HepG2 (cell line): ENCODE measurements around the gene KRT4. TPM values are rescaled to one million over a fixed set of nuclear protein-coding genes. Genes with fewer than 3 reads are reported as not detected.

Source experiments
- ATAC-seq: fragments of 200-7000 bp; cut with Tn5 transposase; 3 replicates; pipeline ENCODE4 v1.9.1; 2020; ENCODE audit warnings: mild to moderate bottlenecking, moderate library complexity
- BruUV-seq: library from RNA; stranded (reverse); fragments of 400-500 nt; replicated peaks from 2 replicates; lab custom pipeline; 2021; lab: Mats Ljungman, UMichigan
- CTCF ChIA-PET: fragments of 300-600 bp; formaldehyde crosslinking; extraction: SDS; loops from one replicate; lab custom pipeline; 2021; ENCODE audit warnings: low total read pairs, inconsistent platforms, low intra/inter-chr PET ratio; lab: Yijun Ruan, JAX
- POLR2A ChIA-PET: fragments of 350-600 bp; sonication (Branson Sonifier 250); formaldehyde crosslinking; loops from one replicate; lab custom pipeline; 2020; ENCODE audit warnings: antibody characterized with exemption, inconsistent platforms; lab: Yijun Ruan, JAX
- DNase-seq: peaks from one replicate; pipeline ENCODE4 v3.0.0-alpha.2; 2015; ENCODE audit warnings: low spot score
- FAIRE-seq: peaks from 3 replicates; lab custom pipeline; 2011; peaks lifted over from hg19 to GRCh38; lab: Jason Lieb, UNC
- H2AFZ ChIP-seq: one replicate; pipeline ENCODE4 v1.6.1; 2011; ENCODE audit warnings: low read length, inconsistent platforms
- H3K27ac ChIP-seq: fragments of 300-600 bp; 3 replicates; pipeline ENCODE4 v1.8.0; 2011; ENCODE audit warnings: mixed run types, mild to moderate bottlenecking, mixed read lengths, low read length, inconsistent platforms; ENCODE audit not compliant: insufficient read depth; ENCODE audit errors: extremely low read length
- H3K27me3 ChIP-seq, 2 experiments: fragments of 200-600 bp in 1 of 2; 2 replicates in 1 of 2; 3 replicates in 1 of 2; pipeline versions ENCODE4 v1.6.0 to v1.8.0; 2011; ENCODE audit warnings: low read length in 2 of 2, mild to moderate bottlenecking in 2 of 2, moderate library complexity in 2 of 2, inconsistent platforms in 1 of 2; ENCODE audit not compliant: insufficient read depth in 2 of 2, control insufficient read depth in 1 of 2
- H3K36me3 ChIP-seq, 2 experiments: fragments of 200-600 bp in 1 of 2; replicated peaks in 1 of 2; 2 replicates in 1 of 2; 3 replicates in 1 of 2; pipeline versions ENCODE4 v1.5.1 to v1.8.0; 2011; ENCODE audit warnings: low read length in 2 of 2, inconsistent platforms in 1 of 2; ENCODE audit not compliant: insufficient read depth in 2 of 2, control insufficient read depth in 1 of 2
- H3K4me1 ChIP-seq: 2 replicates; pipeline ENCODE4 v1.5.1; 2012; ENCODE audit warnings: low read length, inconsistent platforms; ENCODE audit not compliant: insufficient read depth
- H3K4me2 ChIP-seq: 2 replicates; pipeline ENCODE4 v1.6.0; 2011; ENCODE audit warnings: low read depth, low read length, inconsistent platforms
- H3K4me3 ChIP-seq, 3 experiments: fragments of 200-600 bp in 1 of 3; sonication (generic), shearing (Covaris generic) in 1 of 3; replicated peaks in 1 of 3; 2 replicates each; pipeline ENCODE4 v1.5.1; 2011 to 2016; ENCODE audit warnings: low read length in 3 of 3, inconsistent platforms in 2 of 3, low read depth in 2 of 3, mild to moderate bottlenecking in 2 of 3, control low read depth in 1 of 3, mixed read lengths in 1 of 3; ENCODE audit not compliant: insufficient read depth in 1 of 3
- H3K79me2 ChIP-seq: one replicate; pipeline ENCODE4 v1.6.1; 2011; ENCODE audit warnings: low read length, inconsistent platforms; ENCODE audit not compliant: insufficient read depth
- H3K9ac ChIP-seq: 2 replicates; pipeline ENCODE4 v1.6.0; 2011; ENCODE audit warnings: mild to moderate bottlenecking, low read depth, low read length, inconsistent platforms; ENCODE audit not compliant: insufficient read depth
- H3K9me3 ChIP-seq: 2 replicates; pipeline ENCODE4 v1.5.1; 2012; ENCODE audit warnings: mild to moderate bottlenecking, low read length
- H4K20me1 ChIP-seq: 2 replicates; pipeline ENCODE4 v1.6.0; 2011; ENCODE audit warnings: inconsistent platforms, mild to moderate bottlenecking, low read length, moderate library complexity; ENCODE audit not compliant: insufficient read depth
- AHR ChIP-seq: IDR thresholded peaks from 2 replicates; pipeline ENCODE4 v1.6.1; 2018; ENCODE audit warnings: missing genetic modification reagents, missing compliant biosample characterization
- AKAP8 ChIP-seq: sonication (generic); formaldehyde crosslinking; IDR thresholded peaks from 2 replicates; pipeline ENCODE4 v1.5.1; 2020; ENCODE audit warnings: mild to moderate bottlenecking, missing genetic modification reagents
- BRD4 ChIP-seq: sonication (generic); formaldehyde crosslinking; IDR thresholded peaks from 2 replicates; pipeline ENCODE4 v1.4.0; 2020; ENCODE audit warnings: missing genetic modification reagents
- CENPX ChIP-seq: sonication (generic); formaldehyde crosslinking; IDR thresholded peaks from 2 replicates; pipeline ENCODE4 v1.9.0; 2021; ENCODE audit warnings: mild to moderate bottlenecking, missing genetic modification reagents, moderate library complexity
- ISX ChIP-seq: sonication (generic); formaldehyde crosslinking; conservative IDR thresholded peaks from 2 replicates; pipeline ENCODE4 v1.5.0; 2020; ENCODE audit warnings: missing genetic modification reagents
- MATR3 ChIP-seq: sonication (generic); formaldehyde crosslinking; IDR thresholded peaks from 2 replicates; pipeline ENCODE4 v1.4.0; 2020; ENCODE audit warnings: missing genetic modification reagents
- MED13 ChIP-seq: sonication (generic); formaldehyde crosslinking; IDR thresholded peaks from 2 replicates; pipeline ENCODE4 v1.5.0; 2020; ENCODE audit warnings: missing genetic modification reagents
- NFYB ChIP-seq: sonication (generic); formaldehyde crosslinking; IDR thresholded peaks from 2 replicates; pipeline ENCODE4 v1.4.0; 2020; ENCODE audit warnings: missing genetic modification reagents
- PITX1 ChIP-seq: sonication (generic); formaldehyde crosslinking; IDR thresholded peaks from 2 replicates; pipeline ENCODE4 v1.5.1; 2020; ENCODE audit warnings: mild to moderate bottlenecking, missing genetic modification reagents
- SIN3B ChIP-seq: fragments of 150-350 bp; IDR thresholded peaks from 2 replicates; pipeline ENCODE4 v1.6.1; 2014; ENCODE audit warnings: low read length
- TEF ChIP-seq: sonication (generic); formaldehyde crosslinking; IDR thresholded peaks from 2 replicates; pipeline ENCODE4 v1.5.0; 2020; ENCODE audit warnings: missing genetic modification reagents
- TRIM22 ChIP-seq: fragments of 450-650 bp; IDR thresholded peaks from 2 replicates; pipeline ENCODE4 v1.6.1; 2017
- ZNF235 ChIP-seq: sonication (generic); formaldehyde crosslinking; IDR thresholded peaks from 2 replicates; pipeline ENCODE4 v1.8.1; 2023; ENCODE audit warnings: mild to moderate bottlenecking, missing genetic modification reagents, borderline replicate concordance
- ZNF296 ChIP-seq: sonication (generic); formaldehyde crosslinking; conservative IDR thresholded peaks from 2 replicates; pipeline ENCODE4 v1.5.0; 2020; ENCODE audit warnings: mild to moderate bottlenecking, missing genetic modification reagents
- ZNF563 ChIP-seq: sonication (generic); formaldehyde crosslinking; IDR thresholded peaks from 2 replicates; pipeline ENCODE4 v1.8.0; 2022; ENCODE audit warnings: mild to moderate bottlenecking, moderate library complexity, missing genetic modification reagents
- ZNF619 ChIP-seq: sonication (generic); formaldehyde crosslinking; IDR thresholded peaks from 2 replicates; pipeline ENCODE4 v1.4.0; 2020; ENCODE audit warnings: mild to moderate bottlenecking, missing genetic modification reagents
- ZNF761 ChIP-seq: sonication (generic); formaldehyde crosslinking; conservative IDR thresholded peaks from 2 replicates; pipeline ENCODE4 v1.4.0; 2020; ENCODE audit warnings: mild to moderate bottlenecking, missing genetic modification reagents
- WGBS: methylation state at CpG from one replicate; pipeline ENCODE4 v1.1.6; 2017; ENCODE audit warnings: low lambda C conversion rate; 5-methylcytosine and 5-hydroxymethylcytosine counted together
- in situ Hi-C: cut with HindIII; loops from 2 replicates; pipeline ENCODE4 v1.10.0; 2017; ENCODE audit warnings: low pct_unique_long_range_greater_than_20kb; ENCODE audit not compliant: extremely low pct_ligation_motif_present
- intact Hi-C: fragments of 100-400 bp; cut with micrococcal nuclease; formaldehyde crosslinking; loops from one replicate; pipeline ENCODE4 v1.10.0; 2022; ENCODE audit not compliant: unreplicated experiment
- polyA plus RNA-seq, 8 experiments: library from polyadenylated mRNA; depleted of rRNA in 3 of 8; stranded (reverse) in 7 of 8; unstranded in 1 of 8; fragments of >200 nt; fragmentation: Illumina TruSeq in 4 of 8; extraction: Trizol in 4 of 8; gene quantifications; 2 replicates each; pipeline versions ENCODE4 v1.2.1 to v1.2.3, GENCODE V29; 2011 to 2016; ENCODE audit warnings: low read depth in 4 of 8, missing spikeins in 1 of 8, mixed read lengths in 1 of 8; ENCODE audit not compliant: insufficient read depth in 1 of 8
- total RNA-seq, 5 experiments: library from RNA; depleted of rRNA; stranded (reverse); fragments of >200 nt; fragmentation: Illumina TruSeq; extraction: Trizol; gene quantifications; 2 replicates each; pipeline ENCODE4 v1.2.3, GENCODE V29; 2016; ENCODE audit warnings: low read depth in 1 of 5

KRT4 gene
- total and polyA plus RNA-seq, 2 of the 13 experiments (the other 11 are each of a cell fraction or from before 2014, with no cell fraction given) = not detected

- POLR2A ChIA-PET = no interaction called here
- no peak for DNase-seq
- CTCF ChIA-PET = no interaction called here
These were observed 6.9 kb downstream of the KRT4 start for GRCh38 chr12:52806821-52807543.

More at GRCh38 chr12:52806821-52807543, 6.9 kb downstream of the KRT4 start:
- no peaks in the 10 kb centered on the region for H3K36me3 ChIP-seq
- FAIRE-seq (no peak), ATAC-seq (no peak)
- H3K4me1 ChIP-seq = no peaks in the 10 kb centered on the region
- H2AFZ ChIP-seq = no peak overlapping the region
- no peak overlapping the region for H3K4me2 ChIP-seq
- TF ChIP-seq ZNF761 = no peak
- TF ChIP-seq MED13 (CRISPR knock-in tag) = no peak
- TF ChIP-seq ZNF296 (CRISPR knock-in tag) = no peak
- TF ChIP-seq SIN3B = no peak
- no peak for TF ChIP-seq TEF (CRISPR knock-in tag)
- TF ChIP-seq MATR3 (CRISPR knock-in tag) = no peak
- no peak for TF ChIP-seq ISX (CRISPR knock-in tag)
- TF ChIP-seq CENPX (CRISPR knock-in tag) = no peak
- no peak for TF ChIP-seq NFYB (CRISPR knock-in tag)
- TF ChIP-seq BRD4 (CRISPR knock-in tag) = no peak
- no peak for TF ChIP-seq ZNF235 (CRISPR knock-in tag)
- no peak for TF ChIP-seq ZNF563 (CRISPR knock-in tag)
- TF ChIP-seq AKAP8 (CRISPR knock-in tag) = no peak
- no peak for TF ChIP-seq AHR
- no peak for TF ChIP-seq PITX1 (CRISPR knock-in tag)
- no peak for TF ChIP-seq ZNF619 (CRISPR knock-in tag)
- TF ChIP-seq TRIM22 = no peak
- peaks cover 1 to 24% of the 10 kb centered on the region in 2 experiments; a peak in 4 of 5 replicates for H3K27me3 ChIP-seq
- H3K27ac ChIP-seq = no peak overlapping the region
- no peaks in the 10 kb centered on the region for H4K20me1 ChIP-seq
- in situ Hi-C loops = no loop called here
- intact Hi-C loops = no loop called here
- no peak overlapping the region for H3K4me3 ChIP-seq
- H3K79me2 ChIP-seq = no peaks in the 10 kb centered on the region
- 10% methylated on average over 5 of the region's 11 CpGs for WGBS
- H3K9me3 ChIP-seq = no peaks in the 10 kb centered on the region
- H3K9ac ChIP-seq = no peak overlapping the region
- no TSS peak for BruUV-seq
